HEK293T (cell line): ENCODE results near the gene MYH6.
"Not testable (repeated sequence)": the region's sequence is repeated elsewhere in the genome, so short reads cannot be mapped to it uniquely, and the experiment has no call there.

Experiments
- CTCF ChIA-PET: fragments of 350-600 bp; formaldehyde crosslinking; extraction: SDS; loops from one replicate; lab custom pipeline; 2021; ENCODE audit warnings: antibody characterized with exemption, inconsistent platforms; lab: Yijun Ruan, JAX
- POLR2A ChIA-PET: fragments of 350-600 bp; formaldehyde crosslinking; extraction: SDS; loops from one replicate; lab custom pipeline; 2020; ENCODE audit warnings: antibody characterized with exemption, inconsistent platforms; lab: Yijun Ruan, JAX
- DNase-seq: peaks from one replicate; pipeline ENCODE4 v3.0.0; 2012; ENCODE audit warnings: mixed read lengths; ENCODE audit errors: extremely low spot score
- ARNT ChIP-seq: fragments of 450-650 bp; IDR thresholded peaks from 2 replicates; pipeline ENCODE4 v1.6.1; 2017; ENCODE audit warnings: mild to moderate bottlenecking
- BHLHE40 ChIP-seq: fragments of 450-650 bp; IDR thresholded peaks from 2 replicates; pipeline ENCODE4 v1.6.1; 2016; ENCODE audit warnings: mild to moderate bottlenecking, moderate library complexity, borderline replicate concordance
- CTBP1 ChIP-seq: fragments of 450-650 bp; IDR thresholded peaks from 2 replicates; pipeline ENCODE4 v1.6.1; 2016; ENCODE audit warnings: borderline replicate concordance
- ELF4 ChIP-seq: fragments of 450-650 bp; IDR thresholded peaks from 2 replicates; pipeline ENCODE4 v1.6.1; 2017; ENCODE audit warnings: antibody characterized with exemption
- FOXA1 ChIP-seq: fragments of 450-650 bp; IDR thresholded peaks from 2 replicates; pipeline ENCODE4 v1.6.1; 2016; ENCODE audit warnings: mild to moderate bottlenecking
- FOXK2 ChIP-seq: fragments of 450-650 bp; IDR thresholded peaks from 2 replicates; pipeline ENCODE4 v1.6.1; 2016; ENCODE audit warnings: mild to moderate bottlenecking
- FOXM1 ChIP-seq: fragments of 450-650 bp; IDR thresholded peaks from 2 replicates; pipeline ENCODE4 v1.6.1; 2017; ENCODE audit warnings: mild to moderate bottlenecking, borderline replicate concordance
- HDGF ChIP-seq: fragments of 450-650 bp; IDR thresholded peaks from 2 replicates; pipeline ENCODE4 v1.6.1; 2017; ENCODE audit warnings: antibody characterized with exemption, borderline replicate concordance
- L3MBTL2 ChIP-seq: fragments of 450-650 bp; conservative IDR thresholded peaks from 2 replicates; pipeline ENCODE4 v1.6.1; 2016; ENCODE audit warnings: mild to moderate bottlenecking
- LEF1 ChIP-seq: fragments of 450-650 bp; IDR thresholded peaks from 2 replicates; pipeline ENCODE4 v1.6.1; 2017; ENCODE audit warnings: mild to moderate bottlenecking, borderline replicate concordance
- NFRKB ChIP-seq: fragments of 450-650 bp; IDR thresholded peaks from 2 replicates; pipeline ENCODE4 v1.6.1; 2016; ENCODE audit warnings: mild to moderate bottlenecking, moderate library complexity
- PKNOX1 ChIP-seq: fragments of 450-650 bp; IDR thresholded peaks from 2 replicates; pipeline ENCODE4 v1.6.1; 2016
- SP1 ChIP-seq: fragments of 450-650 bp; IDR thresholded peaks from 2 replicates; pipeline ENCODE4 v1.6.1; 2017
- SUZ12 ChIP-seq: fragments of 450-650 bp; IDR thresholded peaks from 2 replicates; pipeline ENCODE4 v1.6.1; 2016; ENCODE audit warnings: mild to moderate bottlenecking
- TARDBP ChIP-seq: fragments of 450-650 bp; IDR thresholded peaks from 2 replicates; pipeline ENCODE4 v1.6.1; 2016
- ZNF384 ChIP-seq: fragments of 450-650 bp; IDR thresholded peaks from 2 replicates; pipeline ENCODE4 v1.6.1; 2016

MYH6 gene

GRCh38 chr14:23396781-23397407 lies 11.2 kb downstream of the MYH6 start:
- DNase-seq: no peak
- TF ChIP-seq FOXK2 (no peak), BHLHE40 (no peak), L3MBTL2 (no peak), LEF1 (no peak), SUZ12 (no peak), SP1 (no peak), ELF4 (no peak), TARDBP (no peak)
- ChIA-PET POLR2A (no interaction called here), CTCF (no interaction called here)

GRCh38 chr14:23396126-23396525 lies 11.9 kb downstream of the MYH6 start:
- no peak for DNase-seq
- ChIA-PET CTCF (no interaction called here), POLR2A (no interaction called here)
- no peak for TF ChIP-seq SP1
- no peak for TF ChIP-seq BHLHE40
- TF ChIP-seq PKNOX1: no peak

- ChIA-PET POLR2A (no interaction called here), CTCF (interaction anchor here (3.9 kb wide), 1 partner anchor 13 kb away, joined by 20 read pairs; no protein-coding TSS in a partner anchor)
- no peak for DNase-seq
- TF ChIP-seq NFRKB (no peak), ELF4 (no peak), LEF1 (no peak), ZNF384 (no peak), TARDBP (no peak), SP1 (no peak), FOXA1 (no peak), ARNT (no peak), HDGF (no peak), FOXM1 (no peak), CTBP1 (no peak), L3MBTL2 (no peak), BHLHE40 (no peak), PKNOX1 (no peak)
Observed at GRCh38 chr14:23392613-23393012, 15.5 kb downstream of the MYH6 start.

GRCh38 chr14:23389871-23390270 lies 18.2 kb downstream of the MYH6 start:
- DNase-seq, POLR2A ChIA-PET: not testable (repeated sequence)
- CTCF ChIA-PET: interaction anchor here (0.5 kb wide), 1 partner anchor 98 kb away, joined by 3 read pairs; no protein-coding TSS in a partner anchor

- ChIA-PET CTCF (interaction anchor here (0.5 kb wide), 1 partner anchor 99 kb away, joined by 3 read pairs; no protein-coding TSS in a partner anchor), POLR2A (no interaction called here)
- DNase-seq: no peak
- TF ChIP-seq FOXM1 (no peak), ZNF384 (no peak), LEF1 (no peak), NFRKB (no peak), ARNT (no peak), SP1 (no peak), TARDBP (no peak), FOXA1 (no peak), CTBP1 (no peak), SUZ12 (no peak), FOXK2 (no peak), BHLHE40 (no peak), PKNOX1 (no peak), ELF4 (no peak)
Observed at GRCh38 chr14:23389396-23389795, 18.7 kb downstream of the MYH6 start.

- TF ChIP-seq ARNT (no peak), FOXM1 (no peak), BHLHE40 (no peak), FOXA1 (no peak), SUZ12 (no peak), TARDBP (no peak), ZNF384 (no peak), CTBP1 (no peak), SP1 (no peak), HDGF (no peak), FOXK2 (no peak), PKNOX1 (no peak), NFRKB (no peak), ELF4 (no peak), LEF1 (no peak)
- CTCF ChIA-PET: interaction anchor here (1.7 kb wide), 1 partner anchor 9 kb away, joined by 6 read pairs; no protein-coding TSS in a partner anchor
- POLR2A ChIA-PET: no interaction called here
- DNase-seq: no peak
Observed at GRCh38 chr14:23388996-23389395, 19.1 kb downstream of the MYH6 start.
